ENCODE results near the gene DPYD. TPM values are rescaled to one million over a fixed set of nuclear protein-coding genes. Genes with fewer than 3 reads are reported as not detected.

DPYD gene
- total and polyA plus RNA-seq, 4 donors = 17.7 to 99.3 (median 74.4) TPM

- Histone ChIP-seq H3K27me3 (ENCODE audit: control insufficient read depth in 3 of 3, insufficient read depth in 3 of 3, low read length in 2 of 3) (no peaks in the 10 kb centered on the region), H3K4me3 (no peak overlapping the region), H3K4me1 (ENCODE audit: control insufficient read depth in 5 of 5, insufficient read depth in 5 of 5, low read length in 5 of 5) (peaks cover 0 to 7% (median 1%) of the 10 kb centered on the region in 5 donors), H3K9me3 (ENCODE audit: control insufficient read depth in 4 of 4, insufficient read depth in 3 of 4, low read length in 3 of 4) (no peaks in the 10 kb centered on the region), H3K9ac (ENCODE audit: insufficient read depth in 1 of 2, low read length in 2 of 2) (no peak overlapping the region), H3K36me3 (ENCODE audit: control insufficient read depth in 4 of 4, insufficient read depth in 4 of 4, low read length in 4 of 4) (no peaks in the 10 kb centered on the region), H3K27ac (ENCODE audit: low read depth in 1 of 2, low read length in 1 of 2) (no peak overlapping the region)
- DNase-seq (peak; percentile 27 to 82 (median 78)), ATAC-seq (ENCODE audit: insufficient read depth, low FRiP score) (no peak)
- WGBS, 2 donors = 57 to 58% methylated on average over 5 of the region's 5 CpGs
- TF ChIP-seq, protein P1, sequence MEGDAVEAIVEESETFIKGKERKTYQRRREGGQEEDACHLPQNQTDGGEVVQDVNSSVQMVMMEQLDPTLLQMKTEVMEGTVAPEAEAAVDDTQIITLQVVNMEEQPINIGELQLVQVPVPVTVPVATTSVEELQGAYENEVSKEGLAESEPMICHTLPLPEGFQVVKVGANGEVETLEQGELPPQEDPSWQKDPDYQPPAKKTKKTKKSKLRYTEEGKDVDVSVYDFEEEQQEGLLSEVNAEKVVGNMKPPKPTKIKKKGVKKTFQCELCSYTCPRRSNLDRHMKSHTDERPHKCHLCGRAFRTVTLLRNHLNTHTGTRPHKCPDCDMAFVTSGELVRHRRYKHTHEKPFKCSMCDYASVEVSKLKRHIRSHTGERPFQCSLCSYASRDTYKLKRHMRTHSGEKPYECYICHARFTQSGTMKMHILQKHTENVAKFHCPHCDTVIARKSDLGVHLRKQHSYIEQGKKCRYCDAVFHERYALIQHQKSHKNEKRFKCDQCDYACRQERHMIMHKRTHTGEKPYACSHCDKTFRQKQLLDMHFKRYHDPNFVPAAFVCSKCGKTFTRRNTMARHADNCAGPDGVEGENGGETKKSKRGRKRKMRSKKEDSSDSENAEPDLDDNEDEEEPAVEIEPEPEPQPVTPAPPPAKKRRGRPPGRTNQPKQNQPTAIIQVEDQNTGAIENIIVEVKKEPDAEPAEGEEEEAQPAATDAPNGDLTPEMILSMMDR (IDR thresholded peaks at IDR 0.05; ENCODE audit: control extremely low read depth, extremely low read depth) = peak; percentile 21
These were observed 782.8 kb downstream of the DPYD start for GRCh38 chr1:97137862-97138514.

GRCh38 chr1:97136996-97137395 is 783.8 kb downstream of the DPYD start:
- WGBS, 2 donors = 95 to 98% methylated on average over 5 of the region's 5 CpGs
- TF ChIP-seq, protein P1 (IDR thresholded peaks at IDR 0.05; ENCODE audit: control extremely low read depth, extremely low read depth) = no peak

GRCh38 chr1:97135972-97136371 is 784.9 kb downstream of the DPYD start:
- Histone ChIP-seq H3K9me3 (ENCODE audit: control insufficient read depth in 4 of 4, insufficient read depth in 3 of 4, low read length in 3 of 4) (no peaks in the 10 kb centered on the region), H3K4me1 (ENCODE audit: control insufficient read depth in 5 of 5, insufficient read depth in 5 of 5, low read length in 5 of 5) (peaks cover 0 to 7% (median 1%) of the 10 kb centered on the region in 5 donors), H3K9ac (ENCODE audit: insufficient read depth in 1 of 2, low read length in 2 of 2) (no peak overlapping the region), H3K4me3 (no peak overlapping the region), H3K27me3 (ENCODE audit: control insufficient read depth in 3 of 3, insufficient read depth in 3 of 3, low read length in 2 of 3) (no peaks in the 10 kb centered on the region), H3K36me3 (ENCODE audit: control insufficient read depth in 4 of 4, insufficient read depth in 4 of 4, low read length in 4 of 4) (no peaks in the 10 kb centered on the region), H3K27ac (ENCODE audit: low read depth in 1 of 2, low read length in 1 of 2) (no peak overlapping the region)
- TF ChIP-seq, protein P1 (IDR thresholded peaks at IDR 0.05; ENCODE audit: control extremely low read depth, extremely low read depth) = no peak
- DNase-seq (no peak), ATAC-seq (ENCODE audit: insufficient read depth, low FRiP score) (no peak)
- 94 to 95% methylated on average over 4 of the region's 4 CpGs for WGBS, 2 donors

More at GRCh38 chr1:97136996-97137395, 783.8 kb downstream of the DPYD start:
- no peak for ATAC-seq (ENCODE audit: insufficient read depth, low FRiP score)
- H3K9ac ChIP-seq (ENCODE audit: insufficient read depth in 1 of 2, low read length in 2 of 2) = no peak overlapping the region
- H3K36me3 ChIP-seq (ENCODE audit: control insufficient read depth in 4 of 4, insufficient read depth in 4 of 4, low read length in 4 of 4) = no peaks in the 10 kb centered on the region
- H3K27ac ChIP-seq (ENCODE audit: low read depth in 1 of 2, low read length in 1 of 2) = no peak overlapping the region
- no peak for DNase-seq
- H3K27me3 ChIP-seq (ENCODE audit: control insufficient read depth in 3 of 3, insufficient read depth in 3 of 3, low read length in 2 of 3) = no peaks in the 10 kb centered on the region
- H3K9me3 ChIP-seq (ENCODE audit: control insufficient read depth in 4 of 4, insufficient read depth in 3 of 4, low read length in 3 of 4) = no peaks in the 10 kb centered on the region
- peaks cover 0 to 7% (median 1%) of the 10 kb centered on the region in 5 donors for H3K4me1 ChIP-seq (ENCODE audit: control insufficient read depth in 5 of 5, insufficient read depth in 5 of 5, low read length in 5 of 5)
- no peak overlapping the region for H3K4me3 ChIP-seq

Measured in lung (tissue), 12 donors.